Testis (tissue), 2 donors: ENCODE data around the gene C5orf52.

Experiments used
- POLR2A ChIP-seq: fragments of 450-650 bp; IDR thresholded peaks from one replicate; pipeline ENCODE4 v1.6.1; 2017; ENCODE audit warnings: antibody characterized with exemption, mild to moderate bottlenecking, moderate library complexity
- TF ChIP-seq, protein P1 (sequence below), 3 experiments: fragments of 450-650 bp in 2 of 3; fragments of 200-600 bp in 1 of 3; sonication (generic) in 1 of 3; IDR thresholded peaks; one replicate each; pipeline ENCODE4 v1.5.1; 2016 to 2019; ENCODE audit warnings: antibody characterized with exemption in 3 of 3, mild to moderate bottlenecking in 2 of 3, moderate library complexity in 1 of 3

DNA sequence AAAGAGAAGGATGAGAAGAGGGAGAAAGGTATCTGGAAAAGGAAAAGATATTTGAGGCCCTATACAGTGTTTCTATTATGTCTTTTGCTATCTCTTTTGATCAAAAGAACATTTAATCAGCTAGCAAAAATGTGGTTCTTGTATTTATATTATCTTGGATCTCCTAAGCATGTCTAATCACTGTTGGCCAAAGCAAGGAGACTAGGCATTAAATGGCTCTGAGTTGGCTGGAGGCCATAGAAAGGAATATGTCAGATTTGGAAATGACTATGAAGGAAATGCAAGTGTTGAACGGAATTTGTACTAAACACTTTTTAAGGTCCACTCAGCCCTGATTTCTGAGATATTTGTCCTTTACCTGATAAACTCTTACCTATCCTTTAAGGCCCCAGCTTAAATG is 37.5 kb downstream of the C5orf52 start:
- TF ChIP-seq, protein P1, sequence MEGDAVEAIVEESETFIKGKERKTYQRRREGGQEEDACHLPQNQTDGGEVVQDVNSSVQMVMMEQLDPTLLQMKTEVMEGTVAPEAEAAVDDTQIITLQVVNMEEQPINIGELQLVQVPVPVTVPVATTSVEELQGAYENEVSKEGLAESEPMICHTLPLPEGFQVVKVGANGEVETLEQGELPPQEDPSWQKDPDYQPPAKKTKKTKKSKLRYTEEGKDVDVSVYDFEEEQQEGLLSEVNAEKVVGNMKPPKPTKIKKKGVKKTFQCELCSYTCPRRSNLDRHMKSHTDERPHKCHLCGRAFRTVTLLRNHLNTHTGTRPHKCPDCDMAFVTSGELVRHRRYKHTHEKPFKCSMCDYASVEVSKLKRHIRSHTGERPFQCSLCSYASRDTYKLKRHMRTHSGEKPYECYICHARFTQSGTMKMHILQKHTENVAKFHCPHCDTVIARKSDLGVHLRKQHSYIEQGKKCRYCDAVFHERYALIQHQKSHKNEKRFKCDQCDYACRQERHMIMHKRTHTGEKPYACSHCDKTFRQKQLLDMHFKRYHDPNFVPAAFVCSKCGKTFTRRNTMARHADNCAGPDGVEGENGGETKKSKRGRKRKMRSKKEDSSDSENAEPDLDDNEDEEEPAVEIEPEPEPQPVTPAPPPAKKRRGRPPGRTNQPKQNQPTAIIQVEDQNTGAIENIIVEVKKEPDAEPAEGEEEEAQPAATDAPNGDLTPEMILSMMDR (IDR thresholded peaks at IDR 0.05) = no peak
- no peak for TF ChIP-seq POLR2A
